Measurements from ENCODE around the gene RIPPLY3.

Gene RIPPLY3

GRCh38 chr21:36968976-36969375 lies 37.5 kb upstream of the RIPPLY3 start:
- DNase-seq (ENCODE audit: low spot score): no peak
- TF ChIP-seq CTCF (conservative IDR thresholded peaks at IDR 0.05; ENCODE audit: low read depth): no peak
- ChIA-PET CTCF (interaction anchor here (0.6 kb wide), 2 partner anchors 11 to 235 kb away, joined by 3 to 4 read pairs; no protein-coding TSS in a partner anchor), POLR2A (ENCODE audit: low non-redundant PET) (no interaction called here)
- no peak overlapping the region for H3K27ac ChIP-seq

GRCh38 chr21:36973986-36974850 lies 32.3 kb upstream of the RIPPLY3 start:
- no peak for DNase-seq (ENCODE audit: low spot score)
- CTCF ChIA-PET: interaction anchor here (0.6 kb wide), 1 partner anchor 12 kb away, joined by 3 read pairs; no protein-coding TSS in a partner anchor
- POLR2A ChIA-PET (ENCODE audit: low non-redundant PET): no interaction called here
- no peak overlapping the region for H3K27ac ChIP-seq
- no peak for TF ChIP-seq CTCF (conservative IDR thresholded peaks at IDR 0.05; ENCODE audit: low read depth)

GRCh38 chr21:36974851-36975192 lies 31.7 kb upstream of the RIPPLY3 start:
- no peak for DNase-seq (ENCODE audit: low spot score)
- no peak for TF ChIP-seq CTCF (conservative IDR thresholded peaks at IDR 0.05; ENCODE audit: low read depth)
- H3K27ac ChIP-seq: no peak overlapping the region
- ChIA-PET POLR2A (ENCODE audit: low non-redundant PET) (no interaction called here), CTCF (interaction anchor here (0.6 kb wide), 1 partner anchor 12 kb away, joined by 3 read pairs; no protein-coding TSS in a partner anchor)

- ChIA-PET CTCF (interaction anchor here (0.5 to 1.4 kb wide), 9 partner anchors 9 to 256 kb away, joined by 3 to 13 read pairs (median 3); no protein-coding TSS in a partner anchor), POLR2A (ENCODE audit: low non-redundant PET) (no interaction called here)
- no peak for DNase-seq (ENCODE audit: low spot score)
- H3K27ac ChIP-seq: no peak overlapping the region
- TF ChIP-seq CTCF (conservative IDR thresholded peaks at IDR 0.05; ENCODE audit: low read depth): no peak
Measured at GRCh38 chr21:36976228-36976861, 30.2 kb upstream of the RIPPLY3 start.

GRCh38 chr21:36976882-36977651 lies 29.4 kb upstream of the RIPPLY3 start:
- ChIA-PET POLR2A (ENCODE audit: low non-redundant PET) (no interaction called here), CTCF (interaction anchor here (0.5 to 1.4 kb wide), 9 partner anchors 9 to 257 kb away, joined by 3 to 13 read pairs (median 4); no protein-coding TSS in a partner anchor)
- peak; percentile 78 for TF ChIP-seq CTCF (conservative IDR thresholded peaks at IDR 0.05; ENCODE audit: low read depth)
- peak; percentile 62 for DNase-seq (ENCODE audit: low spot score)
- peak overlapping the region; percentile 55 for H3K27ac ChIP-seq

Measured in RWPE1 (cell line).